Measurements from ENCODE around the gene KIAA1958. TPM values are rescaled to one million over a fixed set of nuclear protein-coding genes. Genes with fewer than 3 reads are reported as not detected.

The KIAA1958 gene
- total RNA-seq, 4 donors from 2014 or later, result 8.3 to 11.2 (median 9.6) TPM

DNA sequence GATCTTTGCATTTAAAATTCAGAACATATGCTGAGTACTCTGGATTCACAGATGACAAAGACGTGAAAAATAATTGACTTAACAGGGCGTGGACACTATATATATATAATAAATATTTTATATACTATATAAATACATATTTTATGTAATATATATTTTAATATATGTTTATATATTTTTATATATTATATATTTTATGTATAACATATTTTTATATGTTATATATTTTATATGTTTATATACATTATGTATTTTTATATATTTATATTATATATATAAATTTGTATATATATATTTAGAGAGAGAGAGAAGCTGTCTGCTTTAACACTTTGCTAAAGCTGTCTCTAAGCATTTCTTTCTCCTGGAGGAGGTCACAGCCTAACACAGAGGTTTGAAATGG lies 118.2 kb downstream of the KIAA1958 start:
- Histone ChIP-seq H3K4me1 (no peaks in the 10 kb centered on the region), H3K27ac (no peak overlapping the region), H3K4me3 (replicated peaks in 1 of 3) (no peak overlapping the region), H3K9me3 (no peaks in the 10 kb centered on the region), H3K27me3 (no peaks in the 10 kb centered on the region), H3K36me3 (no peaks in the 10 kb centered on the region)
- intact Hi-C loops (cut with DNase I), result no loop called here
- WGBS, 2 donors, result 96 to 98% methylated on average over 2 of the region's 2 CpGs
- TF ChIP-seq, protein P1, sequence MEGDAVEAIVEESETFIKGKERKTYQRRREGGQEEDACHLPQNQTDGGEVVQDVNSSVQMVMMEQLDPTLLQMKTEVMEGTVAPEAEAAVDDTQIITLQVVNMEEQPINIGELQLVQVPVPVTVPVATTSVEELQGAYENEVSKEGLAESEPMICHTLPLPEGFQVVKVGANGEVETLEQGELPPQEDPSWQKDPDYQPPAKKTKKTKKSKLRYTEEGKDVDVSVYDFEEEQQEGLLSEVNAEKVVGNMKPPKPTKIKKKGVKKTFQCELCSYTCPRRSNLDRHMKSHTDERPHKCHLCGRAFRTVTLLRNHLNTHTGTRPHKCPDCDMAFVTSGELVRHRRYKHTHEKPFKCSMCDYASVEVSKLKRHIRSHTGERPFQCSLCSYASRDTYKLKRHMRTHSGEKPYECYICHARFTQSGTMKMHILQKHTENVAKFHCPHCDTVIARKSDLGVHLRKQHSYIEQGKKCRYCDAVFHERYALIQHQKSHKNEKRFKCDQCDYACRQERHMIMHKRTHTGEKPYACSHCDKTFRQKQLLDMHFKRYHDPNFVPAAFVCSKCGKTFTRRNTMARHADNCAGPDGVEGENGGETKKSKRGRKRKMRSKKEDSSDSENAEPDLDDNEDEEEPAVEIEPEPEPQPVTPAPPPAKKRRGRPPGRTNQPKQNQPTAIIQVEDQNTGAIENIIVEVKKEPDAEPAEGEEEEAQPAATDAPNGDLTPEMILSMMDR (IDR thresholded peaks at IDR 0.05), result no peak
- TF ChIP-seq POLR2A (IDR thresholded peaks at IDR 0.05), result no peak
- no peak for DNase-seq

DNA sequence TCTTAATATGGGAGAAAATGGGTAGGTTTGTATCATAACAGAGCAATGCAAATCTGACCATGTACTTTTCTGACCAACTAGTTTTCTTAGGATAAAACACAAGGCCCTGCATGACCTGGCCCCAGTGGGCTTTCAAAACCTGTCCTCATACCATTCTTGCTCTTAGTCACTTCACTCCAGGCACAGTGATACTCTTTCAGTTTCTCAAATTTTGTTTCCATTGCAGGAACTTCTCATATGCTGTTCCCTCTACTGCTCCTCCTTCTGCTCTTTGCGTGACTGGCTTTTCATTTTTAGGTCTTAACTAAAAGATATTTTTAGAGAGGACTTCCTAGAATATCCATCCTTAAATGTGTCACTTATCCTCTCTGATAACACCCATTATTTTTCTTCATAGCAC lies 118.9 kb downstream of the KIAA1958 start:
- no peak overlapping the region for H3K27ac ChIP-seq
- H3K27me3 ChIP-seq, result no peaks in the 10 kb centered on the region
- no peak for DNase-seq
- intact Hi-C loops (cut with DNase I), result no loop called here
- no peak overlapping the region for H3K4me3 ChIP-seq (replicated peaks in 1 of 3)
- no peaks in the 10 kb centered on the region for H3K36me3 ChIP-seq
- WGBS, 2 donors, result 81 to 89% methylated on average over 1 of the region's 1 CpG
- TF ChIP-seq, protein P1 (IDR thresholded peaks at IDR 0.05), result no peak
- no peak for TF ChIP-seq POLR2A (IDR thresholded peaks at IDR 0.05)
- H3K4me1 ChIP-seq, result no peaks in the 10 kb centered on the region
- H3K9me3 ChIP-seq, result no peaks in the 10 kb centered on the region

DNA sequence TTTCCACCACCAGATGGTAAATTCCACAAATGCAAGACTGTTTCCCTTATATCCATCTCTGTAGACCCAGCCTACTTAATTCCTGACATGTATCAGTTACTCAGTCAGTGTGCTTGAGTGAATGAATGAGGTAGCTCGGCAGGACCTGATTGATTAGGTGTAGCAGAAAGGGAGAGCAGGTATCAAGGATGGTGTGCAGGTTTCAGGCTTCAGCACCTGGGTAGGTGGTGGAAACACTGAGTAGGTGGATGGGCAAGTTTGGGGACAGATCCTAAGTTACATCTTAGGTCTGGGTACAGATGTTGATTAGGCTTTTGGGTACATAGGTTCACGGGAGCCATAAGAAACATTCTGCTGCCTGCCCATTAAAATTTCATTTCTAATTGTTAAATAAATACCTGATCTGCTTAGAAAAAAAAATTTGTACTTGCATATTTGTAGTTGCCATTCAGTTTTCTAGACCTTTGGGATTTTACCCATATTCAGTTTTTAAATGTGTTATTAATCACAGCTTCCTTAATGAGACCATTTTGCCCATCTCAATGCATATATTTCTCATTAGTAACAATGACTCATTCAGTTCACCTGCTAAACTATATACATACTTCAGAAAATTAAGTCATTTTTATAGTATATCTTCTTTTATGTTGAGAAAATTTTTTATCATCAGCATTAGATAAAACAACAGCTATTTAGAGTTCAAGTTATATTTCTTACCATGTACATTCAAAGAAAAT lies 119.5 kb downstream of the KIAA1958 start:
- H3K27me3 ChIP-seq, result no peaks in the 10 kb centered on the region
- WGBS, 2 donors, result 95 to 96% methylated on average over 2 of the region's 2 CpGs
- no peak for DNase-seq
- no peaks in the 10 kb centered on the region for H3K9me3 ChIP-seq
- no peak overlapping the region for H3K4me3 ChIP-seq (replicated peaks in 1 of 3)
- TF ChIP-seq, protein P1 (IDR thresholded peaks at IDR 0.05), result no peak
- H3K27ac ChIP-seq, result no peak overlapping the region
- H3K36me3 ChIP-seq, result no peaks in the 10 kb centered on the region
- intact Hi-C loops (cut with DNase I), result no loop called here
- H3K4me1 ChIP-seq, result no peaks in the 10 kb centered on the region

DNA sequence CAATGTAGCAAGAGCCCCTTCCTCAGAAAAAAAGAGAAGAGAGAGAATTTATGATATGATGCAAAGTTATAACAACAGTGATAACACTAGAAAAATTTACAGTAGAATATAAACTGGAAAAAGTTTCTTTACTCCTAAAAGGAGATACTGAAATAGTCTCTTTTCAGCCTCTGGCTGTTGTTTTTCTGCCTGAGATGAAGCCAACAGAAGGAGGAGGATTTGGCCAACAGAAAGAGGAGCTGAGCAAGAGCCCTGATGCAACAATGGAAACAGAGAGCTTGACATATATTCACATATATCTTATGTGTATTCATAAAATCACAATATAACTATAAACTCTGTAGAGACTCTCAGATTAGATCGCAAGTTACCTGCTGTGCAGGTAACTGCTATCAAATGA lies 122.2 kb downstream of the KIAA1958 start:
- DNase-seq, result no peak
- H3K36me3 ChIP-seq, result no peaks in the 10 kb centered on the region
- TF ChIP-seq POLR2A (IDR thresholded peaks at IDR 0.05), result no peak
- TF ChIP-seq, protein P1 (IDR thresholded peaks at IDR 0.05), result no peak
- H3K4me3 ChIP-seq (replicated peaks in 1 of 3), result no peak overlapping the region
- H3K27me3 ChIP-seq, result no peaks in the 10 kb centered on the region
- intact Hi-C loops (cut with DNase I), result no loop called here
- 96 to 98% methylated on average over 1 of the region's 1 CpG for WGBS, 2 donors
- H3K4me1 ChIP-seq, result no peaks in the 10 kb centered on the region
- H3K9me3 ChIP-seq, result no peaks in the 10 kb centered on the region
- no peak overlapping the region for H3K27ac ChIP-seq

DNA sequence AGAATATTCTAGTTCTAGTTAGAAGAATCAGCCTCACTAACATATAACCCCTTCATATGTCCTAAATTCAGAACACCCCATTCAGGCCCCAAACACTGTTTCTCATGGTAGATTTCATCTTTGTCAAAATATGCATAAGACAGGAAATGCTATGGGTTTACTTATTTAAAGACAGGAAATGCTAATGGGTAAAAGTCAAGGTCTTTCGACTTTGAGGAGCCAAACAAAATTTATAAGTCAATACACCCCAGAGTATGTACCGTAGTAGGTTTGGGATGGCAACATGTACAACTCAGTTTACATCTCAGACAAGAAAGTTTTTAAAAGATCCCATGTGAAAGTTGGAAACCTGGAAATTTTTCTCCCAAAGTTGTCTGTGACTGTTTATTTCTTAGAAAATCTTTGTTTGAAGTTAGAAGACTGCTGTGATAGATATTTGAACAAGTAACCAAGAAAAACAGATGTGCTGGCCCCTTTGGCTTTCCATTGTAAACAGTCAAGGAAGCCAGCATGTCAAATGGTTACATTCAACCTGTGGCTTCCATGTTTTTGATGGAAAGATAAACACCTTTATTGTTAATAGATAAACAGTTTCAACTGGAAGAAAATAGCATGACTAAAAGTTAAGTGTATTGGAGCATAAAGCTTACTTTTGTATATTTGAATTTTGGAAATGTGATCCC lies 129.1 kb downstream of the KIAA1958 start:
- no peak for DNase-seq
- Histone ChIP-seq H3K27ac (no peak overlapping the region), H3K4me1 (no peaks in the 10 kb centered on the region), H3K9me3 (no peaks in the 10 kb centered on the region), H3K36me3 (no peaks in the 10 kb centered on the region), H3K4me3 (replicated peaks in 1 of 3) (no peak overlapping the region), H3K27me3 (no peaks in the 10 kb centered on the region)
- intact Hi-C loops (cut with DNase I), result no loop called here
- no peak for TF ChIP-seq POLR2A (IDR thresholded peaks at IDR 0.05)
- TF ChIP-seq, protein P1 (IDR thresholded peaks at IDR 0.05), result no peak
- WGBS, 2 donors, result 45 to 89% methylated on average over 2 of the region's 2 CpGs
